ENCODE data around the gene CNTNAP1.
A peak's percentile ranks its signal among the peaks of the same experiment; 100 is the strongest.

The CNTNAP1 gene

DNA sequence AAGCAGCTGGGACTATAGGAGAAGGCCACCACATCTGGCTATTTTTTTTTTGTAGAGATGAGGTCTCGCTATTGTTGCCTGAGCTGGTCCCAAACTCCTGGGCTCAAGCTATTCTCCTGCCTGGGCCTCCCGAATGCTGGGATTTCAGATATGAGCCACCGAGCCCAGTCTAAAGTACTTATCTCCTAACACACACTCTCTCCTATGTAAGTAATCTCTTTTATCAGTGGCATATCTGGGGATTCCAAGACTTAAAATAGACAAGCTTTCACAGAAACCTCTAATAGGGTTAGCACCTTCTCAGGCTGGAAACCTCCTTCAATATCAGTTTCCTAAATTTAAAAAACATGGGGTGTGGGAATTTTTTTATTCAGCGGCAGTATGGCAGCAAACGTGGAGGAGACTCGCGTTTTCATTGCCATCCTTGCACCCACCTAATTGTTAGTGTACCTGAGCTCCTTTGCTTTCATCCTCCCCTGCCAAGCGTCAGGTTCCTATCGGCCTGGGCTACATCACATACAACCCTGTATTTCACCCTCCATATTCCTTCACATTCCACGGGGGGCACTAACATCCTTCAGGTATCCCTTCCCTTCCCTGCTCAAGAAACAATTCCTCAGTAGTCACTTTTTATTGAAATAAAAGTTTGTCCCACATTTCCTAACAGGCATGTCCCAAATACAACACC lies 61.4 kb downstream of the CNTNAP1 start:
- no peak for DNase-seq

DNA sequence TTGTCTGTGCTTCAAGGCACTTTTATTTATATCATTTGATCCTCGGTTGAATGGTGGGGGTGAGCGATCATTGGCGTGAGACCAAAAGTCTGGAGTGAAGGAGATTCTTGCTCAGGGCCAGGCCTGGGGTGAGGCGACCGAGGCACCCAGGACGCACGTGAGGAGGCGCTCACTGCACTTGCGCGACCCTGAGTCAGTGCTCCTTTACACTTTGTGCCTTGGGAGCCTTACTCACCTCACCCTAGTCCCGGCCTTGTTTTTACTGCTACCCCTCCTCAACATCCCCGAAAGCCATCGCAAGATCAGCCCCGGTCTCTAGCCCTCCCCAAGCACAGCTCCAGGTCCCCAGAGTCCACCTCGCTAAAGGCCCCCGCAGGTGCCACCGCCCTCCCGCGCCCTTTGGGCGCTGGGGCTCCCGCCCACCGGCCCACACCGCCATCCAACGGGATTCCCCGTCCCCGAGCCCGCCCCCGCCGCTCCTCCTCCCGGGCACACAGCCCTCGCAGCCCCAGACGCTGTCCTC lies 62.0 kb downstream of the CNTNAP1 start:
- peak; percentile 57 for DNase-seq

DNA sequence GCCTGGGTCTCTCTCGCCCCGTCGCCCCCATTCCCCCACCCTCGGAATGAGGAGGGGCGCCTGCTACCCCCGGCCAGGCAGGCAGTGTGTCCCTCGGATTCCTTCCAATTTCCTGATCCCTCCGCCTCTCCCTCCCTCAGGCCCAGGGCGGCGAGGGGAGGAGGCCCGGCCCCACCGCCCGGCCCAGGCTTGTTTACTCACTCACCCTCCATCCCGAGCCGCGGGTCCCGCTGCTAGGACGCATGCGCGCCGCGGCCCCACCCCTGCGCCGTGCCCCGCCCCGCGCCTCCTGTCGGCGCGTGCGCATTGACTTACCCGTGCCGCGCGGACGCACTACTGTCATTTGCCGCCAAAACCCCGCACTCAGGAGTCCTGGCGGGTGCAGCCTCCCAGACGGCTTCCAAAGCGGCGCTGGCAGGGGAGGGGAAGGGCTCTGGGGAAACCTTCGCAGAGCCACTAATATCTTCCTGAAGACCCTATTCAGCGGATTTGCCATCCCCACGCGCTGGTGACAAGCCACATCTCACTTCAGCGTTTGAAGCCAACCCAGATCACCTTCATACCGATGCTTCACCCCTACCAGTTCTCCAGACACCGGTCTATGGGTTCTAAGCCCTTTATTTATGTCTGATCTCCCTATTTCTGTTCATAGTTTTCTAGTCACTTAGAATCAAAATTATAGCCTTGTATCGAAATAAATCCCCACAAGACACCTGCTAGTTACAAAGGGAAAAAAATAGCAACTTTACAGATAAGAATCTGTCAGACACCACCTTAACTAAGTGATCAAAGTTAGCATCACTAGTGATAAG lies 62.7 kb downstream of the CNTNAP1 start, which contains the start of gene EZH1:
TSS of gene EZH1 (minus strand) at position 235 of the 812 bp plus-strand sequence. CDS start 16,099 bp downstream, outside the sequence.
- DNase-seq, result peak; percentile 89

DNA sequence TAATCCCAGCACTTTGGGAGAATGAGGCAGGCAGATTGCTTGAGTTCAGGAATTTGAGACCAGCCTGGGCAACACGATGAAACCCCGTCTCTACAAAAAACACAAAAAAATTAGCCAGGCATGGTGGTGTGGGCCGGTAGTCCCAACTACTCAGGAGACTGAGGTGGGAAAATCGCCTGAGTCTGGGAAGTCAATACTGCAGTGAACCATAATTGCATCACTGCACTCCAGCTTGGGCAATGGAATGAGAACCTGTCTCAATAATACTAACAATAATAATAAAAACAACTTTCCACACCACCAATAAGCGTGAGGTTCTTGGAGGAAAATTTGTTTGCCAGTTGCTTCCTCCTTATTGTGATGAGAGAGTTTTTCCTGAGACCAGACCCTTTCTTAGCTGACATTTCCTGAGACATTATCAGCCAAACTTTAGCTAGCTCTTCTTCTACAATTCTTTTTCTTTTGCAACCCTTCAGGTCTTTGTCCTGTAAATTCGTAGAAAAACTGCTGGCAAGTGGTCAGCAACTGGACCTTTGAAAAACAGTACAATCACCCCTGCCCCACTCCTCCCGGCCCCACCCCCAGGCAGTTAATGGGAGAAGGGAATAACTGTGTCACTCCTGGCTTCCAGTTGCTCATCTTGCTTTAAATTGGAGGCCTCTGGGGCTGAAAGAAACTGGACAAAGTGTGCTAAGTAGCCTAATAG lies 66.0 kb downstream of the CNTNAP1 start:
- DNase-seq, result no peak

DNA sequence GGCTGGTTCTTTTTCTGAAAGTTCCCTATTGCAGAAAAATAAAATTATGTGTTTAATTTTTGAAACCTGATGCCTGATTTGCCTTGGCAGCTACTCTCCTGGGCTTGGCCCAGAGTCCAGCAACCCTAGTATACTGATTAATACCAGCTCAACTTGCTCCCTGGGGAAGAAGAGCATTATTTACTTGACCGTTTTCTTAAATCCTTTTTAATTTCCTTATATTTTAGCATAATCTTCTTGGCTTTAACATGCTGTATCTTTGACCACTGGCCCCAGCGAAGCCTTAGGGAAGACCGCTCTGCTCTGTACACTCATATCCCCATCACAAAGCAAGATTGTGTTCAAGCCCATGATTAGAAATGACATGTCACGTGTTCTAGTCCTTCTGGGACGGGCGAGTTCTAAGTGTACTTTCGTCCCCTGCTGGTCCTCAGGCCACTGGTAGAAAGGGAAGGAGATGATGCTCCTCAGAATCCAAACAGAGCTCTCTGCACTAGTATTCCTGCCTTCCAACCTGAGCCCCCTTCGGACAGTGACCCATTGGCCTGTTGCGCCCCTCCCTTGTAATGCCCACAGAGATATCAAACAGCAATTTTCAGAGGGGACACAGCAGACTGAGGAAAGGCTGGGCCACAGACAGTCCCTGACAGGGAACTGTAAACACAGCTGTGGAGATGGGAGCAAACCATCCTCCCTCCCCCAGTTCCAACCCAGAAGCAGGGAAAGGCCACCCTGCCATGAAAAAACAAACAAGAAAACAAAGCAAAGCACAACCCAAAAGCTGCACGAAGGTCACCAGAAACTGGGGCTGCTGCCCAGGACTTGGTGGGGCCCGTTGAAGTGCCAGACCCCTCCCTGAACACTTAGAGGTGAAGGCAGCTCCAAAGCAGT lies 66.8 kb downstream of the CNTNAP1 start:
- no peak for DNase-seq
